RCC 7860 (cell line): Measurements from ENCODE around the gene CATSPER1.

Source experiments
- DNase-seq: peaks from one replicate; pipeline ENCODE4 v3.0.0-alpha.2; 2015; ENCODE audit warnings: low spot score
- FAIRE-seq: peaks from 2 replicates; lab custom pipeline; 2012; peaks lifted over from hg19 to GRCh38; lab: Jason Lieb, UNC

The CATSPER1 gene

GRCh38 chr11:65976216-65977176, 49.8 kb downstream of the CATSPER1 start:
- DNase-seq (no peak), FAIRE-seq (no peak)

GRCh38 chr11:65975771-65976170, 50.5 kb downstream of the CATSPER1 start:
- FAIRE-seq, result no peak
- no peak for DNase-seq

GRCh38 chr11:65973439-65974110, 52.7 kb downstream of the CATSPER1 start:
- peak; percentile 26 for DNase-seq
- FAIRE-seq, result no peak

- FAIRE-seq, result no peak
- no peak for DNase-seq
Observed at GRCh38 chr11:65972116-65972515, 54.2 kb downstream of the CATSPER1 start.

- DNase-seq, result no peak
- FAIRE-seq, result no peak
Observed at GRCh38 chr11:65968600-65969482, 57.4 kb downstream of the CATSPER1 start.

- DNase-seq (no peak), FAIRE-seq (no peak)
Observed at GRCh38 chr11:65967329-65967934, 58.8 kb downstream of the CATSPER1 start.
